ENCODE data around the gene NKD2.

NKD2 gene

GRCh38 chr5:1061916-1062315, 53.3 kb downstream of the NKD2 start:
- H3F3A ChIP-seq (ENCODE audit: insufficient read depth), result no peaks in the 10 kb centered on the region
- H2AFZ ChIP-seq (ENCODE audit: low read depth, low read length, severe bottlenecking), result no peak overlapping the region
- H3K9ac ChIP-seq (ENCODE audit: low read length), result no peak overlapping the region
- H3K36me3 ChIP-seq (ENCODE audit: low read length), result no peaks in the 10 kb centered on the region
- H3K27ac ChIP-seq (ENCODE audit: low read depth, low read length), result no peak overlapping the region
- H3K27me3 ChIP-seq (ENCODE audit: low read length), result no peaks in the 10 kb centered on the region
- no peaks in the 10 kb centered on the region for H3K9me2 ChIP-seq (replicated peaks; ENCODE audit: insufficient read depth, low read length)
- H3K4me2 ChIP-seq (ENCODE audit: low read depth, low read length, poor library complexity, severe bottlenecking), result no peak overlapping the region
- no peaks in the 10 kb centered on the region for H4K20me1 ChIP-seq (ENCODE audit: low read depth, low read length)
- no peak overlapping the region for H3K4me3 ChIP-seq (ENCODE audit: insufficient read depth, low read length, poor library complexity, severe bottlenecking)
- TF ChIP-seq CTCF (IDR thresholded peaks at IDR 0.05; ENCODE audit: insufficient read depth, low read length, poor library complexity, severe bottlenecking) (no peak), EZH2phosphoT487 (conservative IDR thresholded peaks at IDR 0.05; ENCODE audit: low read length) (no peak)
- no peaks in the 10 kb centered on the region for H3K79me2 ChIP-seq (ENCODE audit: insufficient read depth, low read length)
- no peaks in the 10 kb centered on the region for H3K9me3 ChIP-seq (ENCODE audit: insufficient read depth, low read length)

GRCh38 chr5:1062761-1063568, 54.4 kb downstream of the NKD2 start:
- H3K27ac ChIP-seq (ENCODE audit: low read depth, low read length), result no peak overlapping the region
- H3F3A ChIP-seq (ENCODE audit: insufficient read depth), result no peaks in the 10 kb centered on the region
- no peaks in the 10 kb centered on the region for H4K20me1 ChIP-seq (ENCODE audit: low read depth, low read length)
- no peaks in the 10 kb centered on the region for H3K36me3 ChIP-seq (ENCODE audit: low read length)
- H3K4me3 ChIP-seq (ENCODE audit: insufficient read depth, low read length, poor library complexity, severe bottlenecking), result no peak overlapping the region
- no peak overlapping the region for H2AFZ ChIP-seq (ENCODE audit: low read depth, low read length, severe bottlenecking)
- TF ChIP-seq CTCF (IDR thresholded peaks at IDR 0.05; ENCODE audit: insufficient read depth, low read length, poor library complexity, severe bottlenecking) (no peak), EZH2phosphoT487 (conservative IDR thresholded peaks at IDR 0.05; ENCODE audit: low read length) (no peak)
- no peaks in the 10 kb centered on the region for H3K9me2 ChIP-seq (replicated peaks; ENCODE audit: insufficient read depth, low read length)
- H3K27me3 ChIP-seq (ENCODE audit: low read length), result no peaks in the 10 kb centered on the region
- H3K79me2 ChIP-seq (ENCODE audit: insufficient read depth, low read length), result no peaks in the 10 kb centered on the region
- H3K4me2 ChIP-seq (ENCODE audit: low read depth, low read length, poor library complexity, severe bottlenecking), result no peak overlapping the region
- no peak overlapping the region for H3K9ac ChIP-seq (ENCODE audit: low read length)
- H3K9me3 ChIP-seq (ENCODE audit: insufficient read depth, low read length), result no peaks in the 10 kb centered on the region

- Histone ChIP-seq H3K9me2 (replicated peaks; ENCODE audit: insufficient read depth, low read length) (no peaks in the 10 kb centered on the region), H3K27ac (ENCODE audit: low read depth, low read length) (no peak overlapping the region), H3K4me3 (ENCODE audit: insufficient read depth, low read length, poor library complexity, severe bottlenecking) (no peak overlapping the region), H3K9me3 (ENCODE audit: insufficient read depth, low read length) (no peaks in the 10 kb centered on the region), H2AFZ (ENCODE audit: low read depth, low read length, severe bottlenecking) (no peak overlapping the region), H3K9ac (ENCODE audit: low read length) (no peak overlapping the region), H3F3A (ENCODE audit: insufficient read depth) (no peaks in the 10 kb centered on the region), H4K20me1 (ENCODE audit: low read depth, low read length) (no peaks in the 10 kb centered on the region), H3K27me3 (ENCODE audit: low read length) (no peaks in the 10 kb centered on the region), H3K79me2 (ENCODE audit: insufficient read depth, low read length) (no peaks in the 10 kb centered on the region), H3K4me2 (ENCODE audit: low read depth, low read length, poor library complexity, severe bottlenecking) (no peak overlapping the region), H3K36me3 (ENCODE audit: low read length) (no peaks in the 10 kb centered on the region)
- TF ChIP-seq CTCF (IDR thresholded peaks at IDR 0.05; ENCODE audit: insufficient read depth, low read length, poor library complexity, severe bottlenecking) (no peak), EZH2phosphoT487 (conservative IDR thresholded peaks at IDR 0.05; ENCODE audit: low read length) (no peak)
These were observed 55.2 kb downstream of the NKD2 start for GRCh38 chr5:1063661-1064382.
